ENCODE measurements around the gene NPEPL1. TPM values are rescaled to one million over a fixed set of nuclear protein-coding genes. Genes with fewer than 3 reads are reported as not detected.

Gene NPEPL1
- total and polyA plus RNA-seq, 2 of the 8 experiments (the other 6 are each of a cell fraction or from before 2014, with no cell fraction given) = 12.4 to 26.8 TPM

DNA sequence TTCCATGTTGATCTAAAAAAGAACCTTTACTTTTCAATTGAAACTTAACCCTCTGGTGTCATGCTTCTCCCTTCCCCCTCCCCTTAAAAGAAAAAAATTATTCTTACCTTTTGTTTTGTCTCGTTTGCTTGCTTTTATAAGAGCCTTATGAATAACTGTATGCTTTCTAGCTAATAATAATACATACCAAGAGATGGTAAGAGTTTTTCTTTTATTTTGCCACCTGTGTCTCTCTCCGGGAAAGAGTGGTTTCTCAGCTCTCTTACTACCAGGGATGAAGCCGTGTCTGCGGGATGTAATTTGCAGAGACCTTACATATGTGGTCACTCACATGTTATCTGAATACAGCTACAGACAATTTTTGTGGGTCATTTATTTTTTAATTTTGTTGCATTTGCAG, 33.8 kb upstream of the NPEPL1 start (continued):
- TF ChIP-seq, protein P1, sequence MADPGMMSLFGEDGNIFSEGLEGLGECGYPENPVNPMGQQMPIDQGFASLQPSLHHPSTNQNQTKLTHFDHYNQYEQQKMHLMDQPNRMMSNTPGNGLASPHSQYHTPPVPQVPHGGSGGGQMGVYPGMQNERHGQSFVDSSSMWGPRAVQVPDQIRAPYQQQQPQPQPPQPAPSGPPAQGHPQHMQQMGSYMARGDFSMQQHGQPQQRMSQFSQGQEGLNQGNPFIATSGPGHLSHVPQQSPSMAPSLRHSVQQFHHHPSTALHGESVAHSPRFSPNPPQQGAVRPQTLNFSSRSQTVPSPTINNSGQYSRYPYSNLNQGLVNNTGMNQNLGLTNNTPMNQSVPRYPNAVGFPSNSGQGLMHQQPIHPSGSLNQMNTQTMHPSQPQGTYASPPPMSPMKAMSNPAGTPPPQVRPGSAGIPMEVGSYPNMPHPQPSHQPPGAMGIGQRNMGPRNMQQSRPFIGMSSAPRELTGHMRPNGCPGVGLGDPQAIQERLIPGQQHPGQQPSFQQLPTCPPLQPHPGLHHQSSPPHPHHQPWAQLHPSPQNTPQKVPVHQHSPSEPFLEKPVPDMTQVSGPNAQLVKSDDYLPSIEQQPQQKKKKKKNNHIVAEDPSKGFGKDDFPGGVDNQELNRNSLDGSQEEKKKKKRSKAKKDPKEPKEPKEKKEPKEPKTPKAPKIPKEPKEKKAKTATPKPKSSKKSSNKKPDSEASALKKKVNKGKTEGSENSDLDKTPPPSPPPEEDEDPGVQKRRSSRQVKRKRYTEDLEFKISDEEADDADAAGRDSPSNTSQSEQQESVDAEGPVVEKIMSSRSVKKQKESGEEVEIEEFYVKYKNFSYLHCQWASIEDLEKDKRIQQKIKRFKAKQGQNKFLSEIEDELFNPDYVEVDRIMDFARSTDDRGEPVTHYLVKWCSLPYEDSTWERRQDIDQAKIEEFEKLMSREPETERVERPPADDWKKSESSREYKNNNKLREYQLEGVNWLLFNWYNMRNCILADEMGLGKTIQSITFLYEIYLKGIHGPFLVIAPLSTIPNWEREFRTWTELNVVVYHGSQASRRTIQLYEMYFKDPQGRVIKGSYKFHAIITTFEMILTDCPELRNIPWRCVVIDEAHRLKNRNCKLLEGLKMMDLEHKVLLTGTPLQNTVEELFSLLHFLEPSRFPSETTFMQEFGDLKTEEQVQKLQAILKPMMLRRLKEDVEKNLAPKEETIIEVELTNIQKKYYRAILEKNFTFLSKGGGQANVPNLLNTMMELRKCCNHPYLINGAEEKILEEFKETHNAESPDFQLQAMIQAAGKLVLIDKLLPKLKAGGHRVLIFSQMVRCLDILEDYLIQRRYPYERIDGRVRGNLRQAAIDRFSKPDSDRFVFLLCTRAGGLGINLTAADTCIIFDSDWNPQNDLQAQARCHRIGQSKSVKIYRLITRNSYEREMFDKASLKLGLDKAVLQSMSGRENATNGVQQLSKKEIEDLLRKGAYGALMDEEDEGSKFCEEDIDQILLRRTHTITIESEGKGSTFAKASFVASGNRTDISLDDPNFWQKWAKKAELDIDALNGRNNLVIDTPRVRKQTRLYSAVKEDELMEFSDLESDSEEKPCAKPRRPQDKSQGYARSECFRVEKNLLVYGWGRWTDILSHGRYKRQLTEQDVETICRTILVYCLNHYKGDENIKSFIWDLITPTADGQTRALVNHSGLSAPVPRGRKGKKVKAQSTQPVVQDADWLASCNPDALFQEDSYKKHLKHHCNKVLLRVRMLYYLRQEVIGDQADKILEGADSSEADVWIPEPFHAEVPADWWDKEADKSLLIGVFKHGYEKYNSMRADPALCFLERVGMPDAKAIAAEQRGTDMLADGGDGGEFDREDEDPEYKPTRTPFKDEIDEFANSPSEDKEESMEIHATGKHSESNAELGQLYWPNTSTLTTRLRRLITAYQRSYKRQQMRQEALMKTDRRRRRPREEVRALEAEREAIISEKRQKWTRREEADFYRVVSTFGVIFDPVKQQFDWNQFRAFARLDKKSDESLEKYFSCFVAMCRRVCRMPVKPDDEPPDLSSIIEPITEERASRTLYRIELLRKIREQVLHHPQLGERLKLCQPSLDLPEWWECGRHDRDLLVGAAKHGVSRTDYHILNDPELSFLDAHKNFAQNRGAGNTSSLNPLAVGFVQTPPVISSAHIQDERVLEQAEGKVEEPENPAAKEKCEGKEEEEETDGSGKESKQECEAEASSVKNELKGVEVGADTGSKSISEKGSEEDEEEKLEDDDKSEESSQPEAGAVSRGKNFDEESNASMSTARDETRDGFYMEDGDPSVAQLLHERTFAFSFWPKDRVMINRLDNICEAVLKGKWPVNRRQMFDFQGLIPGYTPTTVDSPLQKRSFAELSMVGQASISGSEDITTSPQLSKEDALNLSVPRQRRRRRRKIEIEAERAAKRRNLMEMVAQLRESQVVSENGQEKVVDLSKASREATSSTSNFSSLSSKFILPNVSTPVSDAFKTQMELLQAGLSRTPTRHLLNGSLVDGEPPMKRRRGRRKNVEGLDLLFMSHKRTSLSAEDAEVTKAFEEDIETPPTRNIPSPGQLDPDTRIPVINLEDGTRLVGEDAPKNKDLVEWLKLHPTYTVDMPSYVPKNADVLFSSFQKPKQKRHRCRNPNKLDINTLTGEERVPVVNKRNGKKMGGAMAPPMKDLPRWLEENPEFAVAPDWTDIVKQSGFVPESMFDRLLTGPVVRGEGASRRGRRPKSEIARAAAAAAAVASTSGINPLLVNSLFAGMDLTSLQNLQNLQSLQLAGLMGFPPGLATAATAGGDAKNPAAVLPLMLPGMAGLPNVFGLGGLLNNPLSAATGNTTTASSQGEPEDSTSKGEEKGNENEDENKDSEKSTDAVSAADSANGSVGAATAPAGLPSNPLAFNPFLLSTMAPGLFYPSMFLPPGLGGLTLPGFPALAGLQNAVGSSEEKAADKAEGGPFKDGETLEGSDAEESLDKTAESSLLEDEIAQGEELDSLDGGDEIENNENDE (IDR thresholded peaks at IDR 0.05; ENCODE audit: insufficient replicate concordance, low read length) = no peak
- TF ChIP-seq RBBP5 (IDR thresholded peaks at IDR 0.05; ENCODE audit: borderline replicate concordance, low read depth, low read length) (no peak), HDAC6 (IDR thresholded peaks at IDR 0.05; ENCODE audit: low read depth, low read length) (no peak), CHD1 (IDR thresholded peaks at IDR 0.05; ENCODE audit: low read depth, low read length) (no peak), POLR2AphosphoS5 (IDR thresholded peaks at IDR 0.05; ENCODE audit: low read depth, low read length) (no peak), CEBPB (IDR thresholded peaks at IDR 0.05; ENCODE audit: low read depth, low read length) (no peak), SIRT6 (IDR thresholded peaks at IDR 0.05; ENCODE audit: low read length) (no peak), KDM4A (IDR thresholded peaks at IDR 0.05; ENCODE audit: low read depth, low read length, severe bottlenecking) (no peak), CBX5 (IDR thresholded peaks at IDR 0.05; ENCODE audit: low read depth, low read length) (no peak), JUND (IDR thresholded peaks at IDR 0.05; ENCODE audit: low read length) (no peak)
- TF ChIP-seq, protein P2, sequence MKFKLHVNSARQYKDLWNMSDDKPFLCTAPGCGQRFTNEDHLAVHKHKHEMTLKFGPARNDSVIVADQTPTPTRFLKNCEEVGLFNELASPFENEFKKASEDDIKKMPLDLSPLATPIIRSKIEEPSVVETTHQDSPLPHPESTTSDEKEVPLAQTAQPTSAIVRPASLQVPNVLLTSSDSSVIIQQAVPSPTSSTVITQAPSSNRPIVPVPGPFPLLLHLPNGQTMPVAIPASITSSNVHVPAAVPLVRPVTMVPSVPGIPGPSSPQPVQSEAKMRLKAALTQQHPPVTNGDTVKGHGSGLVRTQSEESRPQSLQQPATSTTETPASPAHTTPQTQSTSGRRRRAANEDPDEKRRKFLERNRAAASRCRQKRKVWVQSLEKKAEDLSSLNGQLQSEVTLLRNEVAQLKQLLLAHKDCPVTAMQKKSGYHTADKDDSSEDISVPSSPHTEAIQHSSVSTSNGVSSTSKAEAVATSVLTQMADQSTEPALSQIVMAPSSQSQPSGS (IDR thresholded peaks at IDR 0.05; ENCODE audit: low read length) = no peak

Measured in H1 (cell line).